GM19193 (cell line): ENCODE measurements around the gene KY.

ENCODE experiments used
- POLR2A ChIP-seq: IDR thresholded peaks from 4 replicates; pipeline ENCODE4 v1.6.1; 2011; ENCODE audit not compliant: insufficient read depth, insufficient read length; ENCODE audit errors: extremely low read depth

The KY gene, protein sequence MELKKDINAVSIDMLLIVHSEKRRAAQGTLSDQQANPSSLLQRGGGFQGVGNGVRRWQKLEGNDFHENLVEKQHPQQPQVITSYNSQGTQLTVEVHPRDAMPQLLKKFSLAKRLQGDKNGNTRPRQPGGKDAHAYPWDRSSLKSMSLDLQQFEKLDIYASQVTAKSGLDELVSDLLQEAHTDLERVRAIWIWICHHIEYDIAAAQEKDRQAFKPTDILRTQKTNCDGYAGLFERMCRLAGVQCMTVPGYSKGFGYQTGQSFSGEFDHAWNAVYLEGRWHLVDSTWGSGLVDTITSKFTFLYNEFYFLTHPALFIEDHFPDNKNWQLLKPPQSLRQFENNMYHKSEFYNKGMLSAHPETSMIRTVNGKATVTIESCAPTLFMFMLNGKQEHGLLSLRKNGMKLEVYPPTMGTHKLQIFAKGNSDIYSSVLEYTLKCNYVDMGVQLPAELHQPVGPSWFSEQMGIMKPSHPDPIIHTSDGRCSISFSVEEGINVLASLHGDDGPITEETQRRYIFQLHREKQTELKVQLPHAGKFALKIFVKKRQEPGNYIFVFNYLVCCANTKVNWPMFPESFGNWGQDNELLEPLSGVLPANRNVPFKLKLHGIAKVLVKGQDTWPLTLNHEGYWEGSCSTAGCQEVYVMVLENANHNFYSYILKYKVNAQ

GRCh38 chr3:134650431-134651346 is at the start of gene KY:
TSS of gene KY (minus strand) at chr3:134651022. CDS start at chr3:134650960, 62 bp downstream.
- no peak for TF ChIP-seq POLR2A

- no peak for TF ChIP-seq POLR2A
Measured at GRCh38 chr3:134699721-134700120, 48.9 kb upstream of the KY start.

GRCh38 chr3:134699141-134699711 is 48.4 kb upstream of the KY start:
- no peak for TF ChIP-seq POLR2A

- no peak for TF ChIP-seq POLR2A
Measured at GRCh38 chr3:134697830-134698689, 47.2 kb upstream of the KY start.

GRCh38 chr3:134696155-134696554 is 45.3 kb upstream of the KY start:
- TF ChIP-seq POLR2A, result no peak

GRCh38 chr3:134694946-134695543 is 44.2 kb upstream of the KY start:
- TF ChIP-seq POLR2A, result no peak

- no peak for TF ChIP-seq POLR2A
Measured at GRCh38 chr3:134694466-134694865, 43.6 kb upstream of the KY start.

- TF ChIP-seq POLR2A, result no peak
Measured at GRCh38 chr3:134693804-134694203, 43.0 kb upstream of the KY start.

GRCh38 chr3:134693226-134693625 is 42.4 kb upstream of the KY start:
- TF ChIP-seq POLR2A, result no peak

- no peak for TF ChIP-seq POLR2A
Measured at GRCh38 chr3:134690226-134690625, 39.4 kb upstream of the KY start.

GRCh38 chr3:134687642-134688041 is 36.8 kb upstream of the KY start:
- TF ChIP-seq POLR2A, result no peak

DNA sequence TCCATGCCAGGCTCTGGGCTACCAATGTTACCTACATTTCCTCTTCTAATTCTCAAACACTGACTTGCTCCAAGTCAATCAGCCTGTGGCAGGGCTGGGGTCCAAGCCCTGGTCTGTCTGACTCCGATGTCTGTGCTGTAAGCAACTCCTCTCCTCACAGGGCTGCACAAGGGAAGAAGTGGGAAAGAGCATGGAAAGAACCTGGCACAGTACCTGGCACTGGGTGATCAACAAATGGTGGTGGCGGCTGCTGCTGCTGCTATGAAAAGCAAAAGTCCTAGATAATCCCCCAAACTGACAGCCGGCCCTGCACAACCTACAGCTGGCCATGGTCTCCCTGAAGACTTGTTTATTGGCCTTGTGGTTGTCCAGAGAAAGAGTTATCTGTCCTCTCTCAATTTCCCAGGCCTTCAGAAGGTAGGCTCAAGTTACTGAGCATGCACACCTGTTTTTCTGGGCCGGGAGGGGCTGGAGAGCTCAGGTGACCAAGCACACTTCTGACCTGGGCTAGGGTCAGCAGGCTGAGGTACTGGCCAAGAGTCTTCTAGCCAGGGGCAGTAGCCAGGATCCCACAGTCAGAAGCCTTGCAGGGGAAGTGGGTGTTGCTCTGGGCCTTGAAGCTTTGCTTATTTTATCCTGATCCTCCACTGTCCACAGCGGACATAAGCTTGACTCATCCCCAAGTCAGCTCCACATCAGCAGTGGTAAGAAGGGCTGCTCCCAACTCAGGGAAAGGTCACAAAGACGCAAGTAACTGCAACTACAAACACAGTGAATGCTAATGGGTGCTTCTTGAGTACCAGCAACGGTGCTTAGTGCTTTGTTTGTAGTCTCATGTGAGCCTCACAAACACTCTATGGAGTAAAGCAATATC is 35.3 kb upstream of the KY start:
- TF ChIP-seq POLR2A, result no peak

DNA sequence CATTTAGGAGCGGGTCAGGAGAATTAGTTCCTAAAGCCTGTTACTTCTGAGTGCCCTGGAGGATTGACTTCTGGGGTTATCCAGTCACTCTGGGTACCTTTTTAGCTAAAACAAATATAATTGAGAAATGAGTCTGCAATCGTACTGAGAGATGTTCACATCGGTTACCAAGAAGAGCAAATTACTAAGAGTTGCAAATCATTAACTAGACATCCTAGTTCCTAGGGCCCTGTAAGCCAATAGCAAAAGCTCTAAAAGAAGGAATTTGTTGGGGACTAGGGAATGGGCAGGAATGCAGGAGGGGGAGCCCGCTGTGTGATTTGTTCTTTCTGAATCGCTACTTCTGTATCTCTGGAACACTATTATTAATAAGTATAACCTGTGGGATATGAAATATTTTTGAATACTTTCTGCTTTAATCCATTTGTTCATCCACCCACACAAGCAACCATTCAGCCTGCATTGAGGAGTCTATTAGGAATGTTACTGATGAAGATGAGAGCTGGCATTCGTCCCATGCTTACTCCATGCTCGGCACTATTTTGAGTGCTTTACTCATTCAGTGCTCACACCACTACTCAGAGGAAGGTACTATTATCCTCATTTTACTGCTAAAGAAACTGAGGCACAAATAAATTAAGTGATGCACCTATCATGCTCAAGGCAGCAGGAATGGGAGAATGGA is 31.5 kb upstream of the KY start:
- TF ChIP-seq POLR2A, result no peak

GRCh38 chr3:134681522-134681900 is 30.7 kb upstream of the KY start:
- TF ChIP-seq POLR2A, result no peak
